ENCODE results near the gene UCK1.

UCK1 gene

GRCh38 chr9:131499254-131499767, 31.8 kb downstream of the UCK1 start:
- Histone ChIP-seq H3K4me3 (replicated peaks; ENCODE audit: insufficient read depth, low read length) (no peak overlapping the region), H3K27ac (replicated peaks) (no peak overlapping the region), H3K27me3 (ENCODE audit: insufficient read depth, poor library complexity, severe bottlenecking) (no peaks in the 10 kb centered on the region)
- TF ChIP-seq CTCF (IDR thresholded peaks at IDR 0.05; ENCODE audit: insufficient read depth, low read length) (no peak), SPI1 (IDR thresholded peaks at IDR 0.05; ENCODE audit: borderline replicate concordance, low read depth) (no peak), GABPA (IDR thresholded peaks at IDR 0.05; ENCODE audit: low read depth) (no peak), REST (IDR thresholded peaks at IDR 0.05; ENCODE audit: insufficient replicate concordance, low read depth) (no peak), POLR2AphosphoS5 (IDR thresholded peaks at IDR 0.05; ENCODE audit: low read depth) (no peak)
- no peak for DNase-seq (ENCODE audit: low read depth in 1 of 2, low spot score in 1 of 2)

- no peak overlapping the region for H3K4me3 ChIP-seq (replicated peaks; ENCODE audit: insufficient read depth, low read length)
- no peak overlapping the region for H3K27ac ChIP-seq (replicated peaks)
- H3K27me3 ChIP-seq (ENCODE audit: insufficient read depth, poor library complexity, severe bottlenecking) = no peaks in the 10 kb centered on the region
- DNase-seq (ENCODE audit: low read depth in 1 of 2, low spot score in 1 of 2) = no peak
- TF ChIP-seq GABPA (IDR thresholded peaks at IDR 0.05; ENCODE audit: low read depth) = no peak
- no peak for TF ChIP-seq CTCF (IDR thresholded peaks at IDR 0.05; ENCODE audit: insufficient read depth, low read length)
- no peak for TF ChIP-seq POLR2AphosphoS5 (IDR thresholded peaks at IDR 0.05; ENCODE audit: low read depth)
- TF ChIP-seq SPI1 (IDR thresholded peaks at IDR 0.05; ENCODE audit: borderline replicate concordance, low read depth) = no peak
- TF ChIP-seq REST (IDR thresholded peaks at IDR 0.05; ENCODE audit: insufficient replicate concordance, low read depth) = no peak
Observed at GRCh38 chr9:131496844-131497405, 34.1 kb downstream of the UCK1 start.

- Histone ChIP-seq H3K27ac (replicated peaks) (no peak overlapping the region), H3K4me3 (replicated peaks; ENCODE audit: insufficient read depth, low read length) (no peak overlapping the region), H3K27me3 (ENCODE audit: insufficient read depth, poor library complexity, severe bottlenecking) (no peaks in the 10 kb centered on the region)
- TF ChIP-seq POLR2AphosphoS5 (IDR thresholded peaks at IDR 0.05; ENCODE audit: low read depth) (peak; percentile 25; the same call in 1 of the 2 replicates), REST (IDR thresholded peaks at IDR 0.05; ENCODE audit: insufficient replicate concordance, low read depth) (no peak)
- DNase-seq (ENCODE audit: low read depth in 1 of 2, low spot score in 1 of 2) = no peak
Observed at GRCh38 chr9:131495785-131496184, 35.3 kb downstream of the UCK1 start.
